ENCODE data around the gene HNRNPLL. TPM values are rescaled to one million over a fixed set of nuclear protein-coding genes. Genes with fewer than 3 reads are reported as not detected.

Gene HNRNPLL
- total RNA-seq, 1 donor from 2014 or later, result 63.0 TPM

DNA sequence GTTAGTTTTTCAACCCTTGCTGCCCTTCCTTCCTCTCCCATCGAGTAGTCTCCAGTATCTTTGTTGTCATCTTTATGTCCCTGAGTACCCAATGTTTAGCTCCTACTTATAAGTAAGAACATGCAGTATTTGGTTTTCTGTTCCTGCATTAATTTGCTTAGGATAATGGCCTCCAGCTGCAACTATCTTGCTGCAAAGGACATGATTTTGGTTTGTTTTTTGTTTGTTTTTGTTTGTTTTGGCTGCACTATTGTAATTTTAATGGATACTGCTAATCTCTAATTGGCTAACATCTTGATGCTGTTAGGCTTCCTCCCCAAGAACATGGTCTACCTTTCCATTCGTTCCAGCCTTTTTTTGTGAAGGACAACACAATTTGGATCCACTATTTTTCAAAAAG lies 31.2 kb upstream of the HNRNPLL start:
- H3K4me1 Mint-ChIP-seq (ENCODE audit: unreplicated experiment), result no peaks in the 10 kb centered on the region
- H3K27me3 Mint-ChIP-seq (ENCODE audit: unreplicated experiment), result peaks cover 21% of the 10 kb centered on the region
- H3K4me3 Mint-ChIP-seq (ENCODE audit: unreplicated experiment), result no peak overlapping the region
- H3K27ac Mint-ChIP-seq (ENCODE audit: unreplicated experiment), result no peak overlapping the region
- no peaks in the 10 kb centered on the region for H3K36me3 Mint-ChIP-seq (ENCODE audit: unreplicated experiment)
- no peaks in the 10 kb centered on the region for H3K9me3 Mint-ChIP-seq (ENCODE audit: unreplicated experiment)
- TF ChIP-seq, protein P1, sequence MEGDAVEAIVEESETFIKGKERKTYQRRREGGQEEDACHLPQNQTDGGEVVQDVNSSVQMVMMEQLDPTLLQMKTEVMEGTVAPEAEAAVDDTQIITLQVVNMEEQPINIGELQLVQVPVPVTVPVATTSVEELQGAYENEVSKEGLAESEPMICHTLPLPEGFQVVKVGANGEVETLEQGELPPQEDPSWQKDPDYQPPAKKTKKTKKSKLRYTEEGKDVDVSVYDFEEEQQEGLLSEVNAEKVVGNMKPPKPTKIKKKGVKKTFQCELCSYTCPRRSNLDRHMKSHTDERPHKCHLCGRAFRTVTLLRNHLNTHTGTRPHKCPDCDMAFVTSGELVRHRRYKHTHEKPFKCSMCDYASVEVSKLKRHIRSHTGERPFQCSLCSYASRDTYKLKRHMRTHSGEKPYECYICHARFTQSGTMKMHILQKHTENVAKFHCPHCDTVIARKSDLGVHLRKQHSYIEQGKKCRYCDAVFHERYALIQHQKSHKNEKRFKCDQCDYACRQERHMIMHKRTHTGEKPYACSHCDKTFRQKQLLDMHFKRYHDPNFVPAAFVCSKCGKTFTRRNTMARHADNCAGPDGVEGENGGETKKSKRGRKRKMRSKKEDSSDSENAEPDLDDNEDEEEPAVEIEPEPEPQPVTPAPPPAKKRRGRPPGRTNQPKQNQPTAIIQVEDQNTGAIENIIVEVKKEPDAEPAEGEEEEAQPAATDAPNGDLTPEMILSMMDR (IDR thresholded peaks at IDR 0.05), result no peak
- DNase-seq (ENCODE audit: extremely low spot score, unreplicated experiment), result no peak

DNA sequence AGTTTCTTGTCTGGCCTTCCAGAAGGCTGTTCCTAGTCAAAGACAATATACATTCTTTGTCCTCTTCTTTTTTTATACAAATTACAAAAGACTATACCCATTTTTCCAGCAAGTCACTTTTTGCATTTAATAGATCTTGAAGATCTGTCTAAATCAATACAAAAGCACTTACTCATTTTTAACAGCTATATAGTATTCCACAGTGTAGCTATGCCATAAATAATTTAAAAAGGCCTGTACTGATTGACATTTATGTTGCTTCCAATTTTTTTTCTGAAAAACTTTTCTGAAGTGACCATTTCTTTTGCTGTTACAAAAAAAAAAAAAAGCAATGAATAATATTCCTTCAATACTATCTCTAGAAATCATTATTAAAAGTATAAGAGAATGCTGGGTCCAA lies 30.3 kb upstream of the HNRNPLL start:
- no peaks in the 10 kb centered on the region for H3K9me3 Mint-ChIP-seq (ENCODE audit: unreplicated experiment)
- H3K27ac Mint-ChIP-seq (ENCODE audit: unreplicated experiment), result no peak overlapping the region

DNA sequence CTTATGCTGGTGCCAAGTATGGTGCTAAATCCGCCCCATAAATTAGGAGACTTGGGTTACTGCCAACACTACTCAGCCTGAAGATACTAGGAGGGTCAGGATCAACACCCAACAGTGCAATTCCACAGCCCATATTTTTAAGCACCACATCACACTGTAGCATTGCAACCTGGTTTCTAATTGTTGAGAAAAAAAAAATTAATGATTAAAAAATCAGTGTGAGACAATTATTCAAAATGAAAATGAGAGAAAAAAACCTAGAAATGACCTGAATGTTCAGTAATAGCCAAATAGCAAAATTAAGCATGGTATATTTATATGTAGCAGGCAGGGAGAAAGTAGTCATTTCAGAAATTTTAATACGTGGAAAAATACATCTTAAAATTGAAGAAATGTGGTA lies 29.2 kb upstream of the HNRNPLL start:
- H3K27me3 Mint-ChIP-seq (ENCODE audit: unreplicated experiment), result peaks cover 19% of the 10 kb centered on the region
- H3K36me3 Mint-ChIP-seq (ENCODE audit: unreplicated experiment), result no peaks in the 10 kb centered on the region
- H3K27ac Mint-ChIP-seq (ENCODE audit: unreplicated experiment), result no peak overlapping the region
- no peaks in the 10 kb centered on the region for H3K9me3 Mint-ChIP-seq (ENCODE audit: unreplicated experiment)
- H3K4me1 Mint-ChIP-seq (ENCODE audit: unreplicated experiment), result no peaks in the 10 kb centered on the region
- DNase-seq (ENCODE audit: extremely low spot score, unreplicated experiment), result no peak
- H3K4me3 Mint-ChIP-seq (ENCODE audit: unreplicated experiment), result no peak overlapping the region
- TF ChIP-seq, protein P1 (IDR thresholded peaks at IDR 0.05), result no peak

More for the DNA sequence above, 30.3 kb upstream of the HNRNPLL start:
- no peak for DNase-seq (ENCODE audit: extremely low spot score, unreplicated experiment)
- peaks cover 15% of the 10 kb centered on the region for H3K27me3 Mint-ChIP-seq (ENCODE audit: unreplicated experiment)
- TF ChIP-seq, protein P1 (IDR thresholded peaks at IDR 0.05), result no peak
- H3K4me3 Mint-ChIP-seq (ENCODE audit: unreplicated experiment), result no peak overlapping the region
- H3K36me3 Mint-ChIP-seq (ENCODE audit: unreplicated experiment), result no peaks in the 10 kb centered on the region
- no peaks in the 10 kb centered on the region for H3K4me1 Mint-ChIP-seq (ENCODE audit: unreplicated experiment)

DNA sequence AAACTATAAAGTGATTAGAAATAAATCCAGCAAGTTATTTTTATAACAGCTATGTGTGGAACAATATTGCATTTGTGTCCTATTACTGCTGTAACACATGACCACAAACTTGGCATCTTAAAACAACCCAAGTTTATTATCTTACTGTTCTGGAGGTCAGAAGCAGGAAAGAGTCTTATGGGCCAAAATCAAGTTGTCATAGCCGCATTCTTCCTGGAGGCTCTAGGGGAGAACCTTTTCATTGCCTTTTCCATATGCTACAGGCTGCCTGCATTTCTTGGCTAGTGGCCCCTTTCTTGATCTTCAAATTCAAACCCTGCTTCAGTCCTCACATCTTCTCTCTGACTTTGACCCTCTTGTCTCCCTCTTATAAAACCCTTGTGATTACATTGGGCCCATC lies 27.0 kb upstream of the HNRNPLL start:
- no peak for DNase-seq (ENCODE audit: extremely low spot score, unreplicated experiment)
- peaks cover 19% of the 10 kb centered on the region for H3K27me3 Mint-ChIP-seq (ENCODE audit: unreplicated experiment)
- TF ChIP-seq, protein P1 (IDR thresholded peaks at IDR 0.05), result no peak

DNA sequence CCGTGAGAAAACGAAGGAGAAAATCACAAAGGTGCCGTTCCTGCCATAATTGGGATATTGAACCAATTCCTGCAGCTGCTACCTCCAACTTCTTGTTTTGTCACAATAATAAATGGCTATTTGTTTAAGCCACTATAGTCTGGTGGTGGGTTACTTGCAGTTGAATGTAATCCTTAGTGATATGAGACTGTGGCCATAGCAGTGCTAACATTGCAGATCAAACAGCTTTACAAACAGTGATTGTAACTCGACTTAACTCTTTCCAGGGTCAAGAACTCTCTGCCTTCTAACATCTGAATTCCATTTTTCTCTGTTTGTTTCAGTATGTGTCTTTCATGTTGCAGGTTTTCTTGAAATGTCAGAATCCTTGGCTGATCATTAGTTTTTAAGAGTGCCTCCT lies 24.7 kb upstream of the HNRNPLL start:
- no peaks in the 10 kb centered on the region for H3K9me3 Mint-ChIP-seq (ENCODE audit: unreplicated experiment)
- TF ChIP-seq, protein P1 (IDR thresholded peaks at IDR 0.05), result no peak
- no peak for DNase-seq (ENCODE audit: extremely low spot score, unreplicated experiment)
- H3K27me3 Mint-ChIP-seq (ENCODE audit: unreplicated experiment), result peaks cover 12% of the 10 kb centered on the region
- H3K36me3 Mint-ChIP-seq (ENCODE audit: unreplicated experiment), result no peaks in the 10 kb centered on the region
- no peak overlapping the region for H3K4me3 Mint-ChIP-seq (ENCODE audit: unreplicated experiment)
- no peak overlapping the region for H3K27ac Mint-ChIP-seq (ENCODE audit: unreplicated experiment)
- H3K4me1 Mint-ChIP-seq (ENCODE audit: unreplicated experiment), result no peaks in the 10 kb centered on the region

More for the DNA sequence above, 27.0 kb upstream of the HNRNPLL start:
- Mint-ChIP-seq H3K4me3 (ENCODE audit: unreplicated experiment) (no peak overlapping the region), H3K36me3 (ENCODE audit: unreplicated experiment) (no peaks in the 10 kb centered on the region), H3K4me1 (ENCODE audit: unreplicated experiment) (no peaks in the 10 kb centered on the region), H3K27ac (ENCODE audit: unreplicated experiment) (no peak overlapping the region), H3K9me3 (ENCODE audit: unreplicated experiment) (no peaks in the 10 kb centered on the region)
